Osteoblast (primary cell): Measurements from ENCODE around the gene PAX2. TPM values are rescaled to one million over a fixed set of nuclear protein-coding genes. Genes with fewer than 3 reads are reported as not detected.
A peak's percentile ranks its signal among the peaks of the same experiment; 100 is the strongest.

Source experiments
- DNase-seq: peaks from one replicate; pipeline ENCODE4 v3.0.0; 2011; ENCODE audit warnings: low spot score, mixed read lengths; ENCODE audit not compliant: insufficient read length; ENCODE audit errors: missing footprints
- H2AFZ ChIP-seq: 2 replicates; pipeline ENCODE4 v1.6.0; 2011; ENCODE audit warnings: mild to moderate bottlenecking, low read length
- H3K27ac ChIP-seq: 2 replicates; pipeline ENCODE4 v1.5.1; 2011; ENCODE audit warnings: mild to moderate bottlenecking, low read depth, low read length, moderate library complexity
- H3K27me3 ChIP-seq: 2 replicates; pipeline ENCODE4 v1.6.0; 2012; ENCODE audit warnings: mild to moderate bottlenecking, control low read depth, inconsistent platforms, low read length, moderate library complexity; ENCODE audit not compliant: insufficient read depth
- H3K36me3 ChIP-seq: 2 replicates; pipeline ENCODE4 v1.5.1; 2011; ENCODE audit warnings: mild to moderate bottlenecking, low read length, control low read depth, moderate library complexity; ENCODE audit not compliant: insufficient read depth
- H3K4me1 ChIP-seq: 2 replicates; pipeline ENCODE4 v1.5.1; 2011; ENCODE audit warnings: mild to moderate bottlenecking, low read length, control low read depth, moderate library complexity; ENCODE audit not compliant: insufficient read depth
- H3K4me2 ChIP-seq: 2 replicates; pipeline ENCODE4 v1.6.0; 2011; ENCODE audit warnings: mild to moderate bottlenecking, low read length; ENCODE audit not compliant: insufficient read depth
- H3K4me3 ChIP-seq: fragments of 200-600 bp; sonication (generic); 3 replicates; pipeline ENCODE4 v1.5.1; 2012; ENCODE audit warnings: mild to moderate bottlenecking, low read length, inconsistent platforms; ENCODE audit not compliant: insufficient read depth
- H3K79me2 ChIP-seq: 2 replicates; pipeline ENCODE4 v1.6.0; 2012; ENCODE audit warnings: mild to moderate bottlenecking, low read length, control low read depth, inconsistent platforms; ENCODE audit not compliant: insufficient read depth
- H3K9me3 ChIP-seq: 2 replicates; pipeline ENCODE4 v1.5.1; 2011; ENCODE audit warnings: low read depth, low read length, control low read depth
- H4K20me1 ChIP-seq: 2 replicates; pipeline ENCODE4 v1.6.0; 2012; ENCODE audit warnings: mild to moderate bottlenecking, low read length, control low read depth; ENCODE audit not compliant: insufficient read depth
- CTCF ChIP-seq: IDR thresholded peaks from 2 replicates; pipeline ENCODE4 v1.5.1; 2011; ENCODE audit warnings: mild to moderate bottlenecking, low read depth, low read length, moderate library complexity; ENCODE audit errors: extremely low read depth
- total RNA-seq: library from RNA; depleted of rRNA; stranded (reverse); fragments of >200 nt; gene quantifications from 2 replicates; pipeline ENCODE4 v1.2.3, GENCODE V29; 2012

The PAX2 gene
- total RNA-seq, 1 donor = not detected

- Histone ChIP-seq H3K4me3 (no peak overlapping the region), H3K4me1 (peaks cover 5% of the 10 kb centered on the region), H3K27me3 (peaks cover 42% of the 10 kb centered on the region), H3K9me3 (no peaks in the 10 kb centered on the region), H4K20me1 (no peaks in the 10 kb centered on the region), H2AFZ (no peak overlapping the region), H3K27ac (no peak overlapping the region), H3K4me2 (no peak overlapping the region), H3K36me3 (no peaks in the 10 kb centered on the region), H3K79me2 (no peaks in the 10 kb centered on the region)
- DNase-seq = no peak
- no peak for TF ChIP-seq CTCF
Observed at GRCh38 chr10:100869399-100869798, 124.0 kb downstream of the PAX2 start.

DNA sequence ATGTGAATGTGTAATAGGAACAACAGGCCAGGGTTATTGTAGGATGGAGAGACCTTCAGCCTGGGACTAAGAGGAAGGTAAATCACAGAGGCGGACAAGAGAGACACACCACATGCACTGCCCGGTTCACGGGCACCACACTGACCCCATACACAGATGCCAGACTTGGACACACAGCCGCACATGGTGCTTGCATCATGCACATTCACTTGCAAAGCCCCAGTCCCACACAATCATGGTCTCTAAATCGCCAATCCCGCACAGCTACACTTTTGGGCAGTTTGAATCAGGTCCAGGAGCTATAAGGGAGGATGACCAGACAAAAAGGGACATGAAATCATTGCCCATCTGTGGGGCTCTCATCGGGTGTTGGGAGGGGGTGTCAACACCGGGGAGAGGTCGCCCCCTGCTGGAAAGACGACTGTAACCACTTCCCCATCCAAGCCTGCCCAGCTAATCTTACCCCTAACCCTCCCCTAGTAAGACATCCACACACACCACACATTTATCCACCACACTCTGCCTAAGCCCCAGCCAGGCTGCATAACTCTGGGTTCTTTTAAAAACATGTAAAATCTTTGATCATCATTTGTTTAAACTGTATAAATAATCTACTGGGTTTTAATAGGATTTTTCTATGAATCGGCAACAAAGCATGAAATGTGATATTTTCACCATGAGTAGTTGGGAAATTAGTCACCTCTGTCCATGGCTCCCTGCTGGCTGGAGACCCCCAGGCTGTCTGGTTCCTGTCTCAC lies 126.8 kb downstream of the PAX2 start:
- DNase-seq = peak; percentile 95
- Histone ChIP-seq H3K79me2 (no peaks in the 10 kb centered on the region), H3K27ac (no peak overlapping the region), H3K4me1 (peaks cover 5% of the 10 kb centered on the region), H4K20me1 (no peaks in the 10 kb centered on the region), H3K27me3 (peaks cover 17% of the 10 kb centered on the region), H3K4me2 (no peak overlapping the region), H3K9me3 (no peaks in the 10 kb centered on the region), H3K36me3 (no peaks in the 10 kb centered on the region), H3K4me3 (no peak overlapping the region), H2AFZ (no peak overlapping the region)
- peak; percentile 72 for TF ChIP-seq CTCF

DNA sequence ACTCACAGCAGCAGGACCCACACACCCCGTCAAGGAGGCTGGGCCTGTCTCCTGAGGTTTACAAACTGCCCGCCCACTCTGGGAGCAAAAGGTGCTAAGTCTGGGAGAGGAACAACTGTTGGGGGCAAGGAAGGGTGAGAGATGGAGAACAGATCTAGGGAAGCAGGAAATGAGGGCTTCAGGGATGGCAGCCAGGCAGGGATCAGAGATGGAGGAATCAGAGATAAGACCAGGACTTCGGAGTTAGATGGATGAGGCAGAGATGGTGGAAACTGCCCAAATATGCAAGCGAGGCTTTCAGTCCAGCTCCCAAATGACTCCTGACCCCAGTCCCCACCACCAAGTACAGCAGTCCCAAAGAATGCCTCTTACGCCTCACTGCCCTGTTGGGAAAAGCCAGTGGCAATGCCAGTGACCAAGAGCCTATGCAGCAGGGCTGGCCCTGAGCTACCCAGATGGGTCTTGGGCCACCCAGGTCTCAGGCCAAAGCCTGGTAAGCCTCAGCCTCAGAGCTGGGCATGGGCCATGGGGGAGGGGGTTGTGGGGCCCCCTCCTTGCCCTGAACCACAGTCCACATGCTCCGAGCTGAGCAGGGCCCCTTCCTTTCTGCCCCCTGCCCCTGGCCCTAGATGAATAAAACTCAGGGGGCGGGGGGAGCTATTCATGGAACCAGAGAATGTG lies 127.9 kb downstream of the PAX2 start:
- Histone ChIP-seq H3K9me3 (no peaks in the 10 kb centered on the region), H2AFZ (no peak overlapping the region), H3K4me1 (peaks cover 5% of the 10 kb centered on the region), H3K4me3 (no peak overlapping the region), H3K27me3 (peaks cover 7% of the 10 kb centered on the region), H3K36me3 (no peaks in the 10 kb centered on the region), H3K4me2 (no peak overlapping the region), H4K20me1 (no peaks in the 10 kb centered on the region), H3K27ac (no peak overlapping the region), H3K79me2 (no peaks in the 10 kb centered on the region)
- DNase-seq = no peak
- TF ChIP-seq CTCF = no peak

- H3K4me1 ChIP-seq = peaks cover 5% of the 10 kb centered on the region
- DNase-seq = no peak
- H3K4me2 ChIP-seq = no peak overlapping the region
- H3K4me3 ChIP-seq = no peak overlapping the region
- H3K79me2 ChIP-seq = no peaks in the 10 kb centered on the region
- no peak for TF ChIP-seq CTCF
- no peaks in the 10 kb centered on the region for H3K9me3 ChIP-seq
- H3K36me3 ChIP-seq = no peaks in the 10 kb centered on the region
- H3K27me3 ChIP-seq = peaks cover 4% of the 10 kb centered on the region
- no peak overlapping the region for H3K27ac ChIP-seq
- no peak overlapping the region for H2AFZ ChIP-seq
- no peaks in the 10 kb centered on the region for H4K20me1 ChIP-seq
Observed at GRCh38 chr10:100873827-100874326, 128.5 kb downstream of the PAX2 start.
